MCF 10A (cell line): ENCODE data around the gene FFAR1. TPM values are rescaled to one million over a fixed set of nuclear protein-coding genes. Genes with fewer than 3 reads are reported as not detected.

ENCODE experiments used
- BruUV-seq: library from RNA; stranded (reverse); fragments of 400-500 nt; replicated peaks from 2 replicates; lab custom pipeline; 2021; lab: Mats Ljungman, UMichigan
- CTCF ChIA-PET: fragments of 300-600 bp; sonication (Branson Sonifier 250); formaldehyde crosslinking; extraction: SDS; loops from one replicate; lab custom pipeline; 2021; ENCODE audit warnings: antibody characterized with exemption, inconsistent platforms; lab: Yijun Ruan, JAX
- POLR2A ChIA-PET: fragments of 300-600, 350-650 bp; sonication (Branson Sonifier 250); formaldehyde crosslinking; extraction: SDS; loops from one replicate; lab custom pipeline; 2020; ENCODE audit warnings: antibody characterized with exemption, inconsistent platforms; lab: Yijun Ruan, JAX
- DNase-seq: peaks from one replicate; pipeline ENCODE4 v3.0.0-alpha.2; 2018; ENCODE audit not compliant: unreplicated experiment
- H3K27ac Mint-ChIP-seq: one replicate; pipeline ENCODE4 v1.8.0; 2022; ENCODE audit warnings: mild to moderate bottlenecking, low read depth, mixed read lengths; ENCODE audit not compliant: unreplicated experiment
- H3K27me3 Mint-ChIP-seq: one replicate; pipeline ENCODE4 v1.8.0; 2022; ENCODE audit warnings: mixed read lengths; ENCODE audit not compliant: insufficient read depth, unreplicated experiment
- H3K36me3 Mint-ChIP-seq: one replicate; pipeline ENCODE4 v1.8.0; 2022; ENCODE audit warnings: mild to moderate bottlenecking, moderate library complexity, mixed read lengths; ENCODE audit not compliant: insufficient read depth, unreplicated experiment
- H3K4me1 Mint-ChIP-seq: one replicate; pipeline ENCODE4 v1.8.0; 2022; ENCODE audit warnings: mixed read lengths; ENCODE audit not compliant: insufficient read depth, unreplicated experiment
- H3K4me3 Mint-ChIP-seq: one replicate; pipeline ENCODE4 v1.8.0; 2022; ENCODE audit warnings: mild to moderate bottlenecking, moderate library complexity, mixed read lengths; ENCODE audit not compliant: unreplicated experiment
- H3K9me3 Mint-ChIP-seq: one replicate; pipeline ENCODE4 v1.8.0; 2022; ENCODE audit warnings: mixed read lengths; ENCODE audit not compliant: unreplicated experiment
- intact Hi-C: fragments of 100-400 bp; cut with micrococcal nuclease; formaldehyde crosslinking; loops from 2 replicates; pipeline ENCODE4 v1.14.1; 2022
- total RNA-seq: library from RNA; stranded (reverse); gene quantifications from 2 replicates; pipeline ENCODE4 v1.2.3, GENCODE V29; 2022
- TF ChIP-seq, protein P1 (sequence below): fragments of 200-600 bp; IDR thresholded peaks from one replicate; pipeline ENCODE4 v1.8.0; 2022; ENCODE audit warnings: antibody characterized with exemption, mild to moderate bottlenecking; ENCODE audit not compliant: unreplicated experiment

The FFAR1 gene
- total RNA-seq, 1 experiment from 2014 or later, result not detected

DNA sequence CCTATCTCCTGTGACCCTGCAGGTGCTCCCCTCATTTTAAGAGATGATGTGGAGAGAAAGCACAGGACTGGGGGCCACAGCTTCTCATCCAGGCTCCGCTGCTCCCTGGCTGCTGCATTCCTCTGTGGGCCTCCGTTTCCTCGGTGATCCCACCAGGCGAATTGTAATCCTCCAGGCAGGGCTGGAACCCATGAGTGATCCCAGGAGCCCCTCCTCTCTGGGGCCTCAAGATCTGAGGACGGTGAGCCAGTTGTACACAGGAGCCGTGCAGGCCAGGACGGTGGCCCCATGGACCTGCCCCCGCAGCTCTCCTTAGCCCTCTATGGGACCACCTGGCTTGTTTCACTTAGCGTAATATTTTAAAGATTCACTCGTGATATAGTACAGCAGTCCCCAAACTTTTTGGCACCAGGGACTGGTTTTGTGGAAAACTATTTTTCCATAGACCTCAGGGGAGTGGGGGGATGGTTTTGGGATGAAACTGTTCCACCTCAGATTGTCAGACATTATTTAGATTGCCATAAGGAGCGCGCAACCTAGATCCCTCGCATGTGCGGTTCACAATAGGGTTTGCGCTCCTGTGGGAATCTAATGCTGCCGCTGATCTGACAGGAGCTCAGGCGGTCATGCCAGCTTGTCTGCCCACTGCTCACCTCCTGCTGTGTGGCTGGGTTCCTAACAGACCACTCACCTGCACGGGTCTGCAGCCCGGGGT is 16.2 kb downstream of the FFAR1 start:
- no peak for DNase-seq
- H3K4me3 Mint-ChIP-seq, result no peak overlapping the region
- ChIA-PET POLR2A (no interaction called here), CTCF (interaction anchor here (0.7 to 1.2 kb wide), 2 partner anchors 131 to 631 kb away, joined by 3 to 6 read pairs; no protein-coding TSS in a partner anchor)
- no peaks in the 10 kb centered on the region for H3K4me1 Mint-ChIP-seq
- H3K9me3 Mint-ChIP-seq, result no peaks in the 10 kb centered on the region
- H3K36me3 Mint-ChIP-seq, result no peaks in the 10 kb centered on the region
- peaks cover 81% of the 10 kb centered on the region for H3K27me3 Mint-ChIP-seq
- no TSS peak for BruUV-seq
- TF ChIP-seq, protein P1, sequence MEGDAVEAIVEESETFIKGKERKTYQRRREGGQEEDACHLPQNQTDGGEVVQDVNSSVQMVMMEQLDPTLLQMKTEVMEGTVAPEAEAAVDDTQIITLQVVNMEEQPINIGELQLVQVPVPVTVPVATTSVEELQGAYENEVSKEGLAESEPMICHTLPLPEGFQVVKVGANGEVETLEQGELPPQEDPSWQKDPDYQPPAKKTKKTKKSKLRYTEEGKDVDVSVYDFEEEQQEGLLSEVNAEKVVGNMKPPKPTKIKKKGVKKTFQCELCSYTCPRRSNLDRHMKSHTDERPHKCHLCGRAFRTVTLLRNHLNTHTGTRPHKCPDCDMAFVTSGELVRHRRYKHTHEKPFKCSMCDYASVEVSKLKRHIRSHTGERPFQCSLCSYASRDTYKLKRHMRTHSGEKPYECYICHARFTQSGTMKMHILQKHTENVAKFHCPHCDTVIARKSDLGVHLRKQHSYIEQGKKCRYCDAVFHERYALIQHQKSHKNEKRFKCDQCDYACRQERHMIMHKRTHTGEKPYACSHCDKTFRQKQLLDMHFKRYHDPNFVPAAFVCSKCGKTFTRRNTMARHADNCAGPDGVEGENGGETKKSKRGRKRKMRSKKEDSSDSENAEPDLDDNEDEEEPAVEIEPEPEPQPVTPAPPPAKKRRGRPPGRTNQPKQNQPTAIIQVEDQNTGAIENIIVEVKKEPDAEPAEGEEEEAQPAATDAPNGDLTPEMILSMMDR, result no peak
- intact Hi-C loops, result no loop called here
- no peak overlapping the region for H3K27ac Mint-ChIP-seq

GRCh38 chr19:35365303-35365702 is 17.6 kb downstream of the FFAR1 start:
- Mint-ChIP-seq H3K4me3 (no peak overlapping the region), H3K9me3 (no peaks in the 10 kb centered on the region), H3K27ac (no peak overlapping the region), H3K36me3 (no peaks in the 10 kb centered on the region), H3K27me3 (peaks cover 96% of the 10 kb centered on the region), H3K4me1 (no peaks in the 10 kb centered on the region)
- TF ChIP-seq, protein P1, result no peak
- no peak for DNase-seq
- ChIA-PET CTCF (interaction anchor here (0.6 to 2.1 kb wide), 3 partner anchors 12 to 130 kb away, joined by 4 to 12 read pairs (median 5); no protein-coding TSS in a partner anchor), POLR2A (no interaction called here)
- BruUV-seq, result no TSS peak
- intact Hi-C loops, result no loop called here

GRCh38 chr19:35368378-35368777 is 20.7 kb downstream of the FFAR1 start:
- no TSS peak for BruUV-seq
- H3K27me3 Mint-ChIP-seq, result peaks cover 74% of the 10 kb centered on the region
- no peaks in the 10 kb centered on the region for H3K36me3 Mint-ChIP-seq
- H3K9me3 Mint-ChIP-seq, result no peaks in the 10 kb centered on the region
- H3K4me1 Mint-ChIP-seq, result no peaks in the 10 kb centered on the region
- ChIA-PET POLR2A (no interaction called here), CTCF (no interaction called here)
- TF ChIP-seq, protein P1, result no peak
- H3K27ac Mint-ChIP-seq, result no peak overlapping the region
- no peak for DNase-seq
- intact Hi-C loops, result no loop called here
- no peak overlapping the region for H3K4me3 Mint-ChIP-seq

- DNase-seq, result no peak
- no peak overlapping the region for H3K27ac Mint-ChIP-seq
- BruUV-seq, result no TSS peak
- H3K36me3 Mint-ChIP-seq, result no peaks in the 10 kb centered on the region
- H3K9me3 Mint-ChIP-seq, result no peaks in the 10 kb centered on the region
- TF ChIP-seq, protein P1, result no peak
- no peak overlapping the region for H3K4me3 Mint-ChIP-seq
- intact Hi-C loops, result no loop called here
- H3K27me3 Mint-ChIP-seq, result peaks cover 74% of the 10 kb centered on the region
- POLR2A ChIA-PET, result no interaction called here
- H3K4me1 Mint-ChIP-seq, result no peaks in the 10 kb centered on the region
- CTCF ChIA-PET, result no interaction called here
These were observed 21.8 kb downstream of the FFAR1 start for GRCh38 chr19:35369522-35369921.
